ENCODE results near the gene UAP1. TPM values are rescaled to one million over a fixed set of nuclear protein-coding genes. Genes with fewer than 3 reads are reported as not detected.
A peak's percentile ranks its signal among the peaks of the same experiment; 100 is the strongest.

UAP1 gene
- total RNA-seq, 1 donor from 2014 or later, result 132 TPM

DNA sequence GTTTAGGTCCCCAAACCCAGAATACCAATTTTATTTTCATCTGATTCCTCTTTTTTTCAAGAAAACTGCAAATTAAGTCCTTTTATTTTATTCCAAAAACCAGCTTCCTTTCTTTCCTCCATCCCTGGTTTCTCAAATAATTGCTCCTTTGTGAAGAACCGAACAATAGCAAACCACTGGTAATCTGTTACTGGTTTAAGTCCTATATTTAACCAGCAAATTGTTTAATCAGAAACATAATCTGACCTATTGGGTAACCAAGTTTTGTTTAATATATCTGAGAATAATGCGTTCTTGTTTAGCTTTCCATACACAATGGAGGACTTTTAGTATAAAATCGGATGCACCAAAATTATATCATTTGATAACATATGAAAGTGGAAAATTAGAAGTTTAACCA lies 57.6 kb downstream of the UAP1 start:
- no peaks in the 10 kb centered on the region for H3K27me3 ChIP-seq (ENCODE audit: control insufficient read depth, insufficient read depth, low read length)
- no peak for TF ChIP-seq CTCF (IDR thresholded peaks at IDR 0.05; ENCODE audit: insufficient read depth, low read length, severe bottlenecking)
- H3K36me3 ChIP-seq (ENCODE audit: control insufficient read depth, insufficient read depth, low read length), result no peaks in the 10 kb centered on the region
- FAIRE-seq (no peak), DNase-seq (ENCODE audit: low read depth) (no peak)
- H3K4me3 ChIP-seq (ENCODE audit: low read depth, low read length), result no peak overlapping the region

DNA sequence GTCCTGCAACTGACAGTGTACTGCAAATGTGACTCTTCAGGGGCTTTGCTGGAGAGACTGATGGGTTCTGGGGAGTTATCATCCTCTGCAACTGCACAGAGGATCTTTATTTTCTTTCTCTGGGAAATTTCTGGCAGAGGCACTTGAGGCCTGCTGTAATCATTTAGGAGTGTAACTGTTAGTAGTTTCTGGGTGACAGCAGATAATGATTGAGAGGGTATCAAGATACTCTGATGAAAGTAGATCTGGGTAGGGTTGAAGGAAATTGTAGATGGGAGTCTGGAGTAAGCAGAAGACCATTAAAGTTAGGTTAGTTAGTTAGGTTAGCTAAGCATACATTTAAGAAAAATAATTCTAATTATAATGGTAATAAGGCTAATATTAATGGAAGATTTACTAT lies 59.7 kb downstream of the UAP1 start:
- Histone ChIP-seq H3K4me3 (ENCODE audit: low read depth, low read length) (no peak overlapping the region), H3K36me3 (ENCODE audit: control insufficient read depth, insufficient read depth, low read length) (no peaks in the 10 kb centered on the region), H3K27me3 (ENCODE audit: control insufficient read depth, insufficient read depth, low read length) (no peaks in the 10 kb centered on the region)
- DNase-seq (ENCODE audit: low read depth) (no peak), FAIRE-seq (no peak)
- no peak for TF ChIP-seq CTCF (IDR thresholded peaks at IDR 0.05; ENCODE audit: insufficient read depth, low read length, severe bottlenecking)

DNA sequence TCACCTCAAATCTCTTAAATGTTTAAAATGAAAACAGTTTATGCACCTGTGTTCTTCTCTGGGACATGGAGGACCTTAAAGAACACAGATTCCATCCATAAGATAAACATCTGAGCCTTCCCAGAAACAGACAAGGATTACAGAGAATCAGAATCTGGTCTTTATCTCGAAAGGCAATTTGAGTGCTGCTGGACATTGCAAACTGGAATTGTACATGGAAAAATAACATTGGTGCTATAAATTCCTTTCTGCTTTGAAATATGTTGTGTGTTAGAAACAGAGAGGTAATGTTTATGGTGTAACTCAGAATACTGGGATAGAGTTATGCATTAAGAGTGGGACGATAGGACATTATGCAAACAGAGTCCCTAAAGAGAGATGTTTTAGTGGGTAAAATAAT lies 64.2 kb downstream of the UAP1 start:
- no peak for TF ChIP-seq CTCF (IDR thresholded peaks at IDR 0.05; ENCODE audit: insufficient read depth, low read length, severe bottlenecking)
- no peaks in the 10 kb centered on the region for H3K36me3 ChIP-seq (ENCODE audit: control insufficient read depth, insufficient read depth, low read length)
- DNase-seq (ENCODE audit: low read depth) (no peak), FAIRE-seq (no peak)
- no peaks in the 10 kb centered on the region for H3K27me3 ChIP-seq (ENCODE audit: control insufficient read depth, insufficient read depth, low read length)
- H3K4me3 ChIP-seq (ENCODE audit: low read depth, low read length), result no peak overlapping the region

DNA sequence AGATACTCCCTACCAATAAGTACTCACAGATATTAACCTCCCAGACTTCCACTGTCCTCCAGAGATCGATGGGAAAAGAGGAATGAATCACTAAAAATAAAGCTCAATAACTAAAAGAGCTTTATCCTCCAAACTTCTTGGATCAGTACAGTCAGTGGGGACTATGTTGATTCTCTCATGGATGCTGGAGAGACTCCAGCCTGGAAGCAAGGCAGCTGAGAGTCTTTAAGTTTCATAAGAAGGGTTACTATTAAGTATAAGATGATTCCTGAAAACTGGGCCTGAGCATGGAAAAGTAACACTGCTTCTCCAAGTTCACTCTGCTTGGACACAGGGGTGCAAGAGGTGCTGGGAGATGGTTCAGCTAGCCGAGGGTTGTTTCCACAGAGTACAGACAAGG lies 64.6 kb downstream of the UAP1 start:
- no peak overlapping the region for H3K4me3 ChIP-seq (ENCODE audit: low read depth, low read length)
- TF ChIP-seq CTCF (IDR thresholded peaks at IDR 0.05; ENCODE audit: insufficient read depth, low read length, severe bottlenecking), result no peak
- FAIRE-seq (no peak), DNase-seq (ENCODE audit: low read depth) (no peak)
- H3K27me3 ChIP-seq (ENCODE audit: control insufficient read depth, insufficient read depth, low read length), result no peaks in the 10 kb centered on the region
- no peaks in the 10 kb centered on the region for H3K36me3 ChIP-seq (ENCODE audit: control insufficient read depth, insufficient read depth, low read length)

DNA sequence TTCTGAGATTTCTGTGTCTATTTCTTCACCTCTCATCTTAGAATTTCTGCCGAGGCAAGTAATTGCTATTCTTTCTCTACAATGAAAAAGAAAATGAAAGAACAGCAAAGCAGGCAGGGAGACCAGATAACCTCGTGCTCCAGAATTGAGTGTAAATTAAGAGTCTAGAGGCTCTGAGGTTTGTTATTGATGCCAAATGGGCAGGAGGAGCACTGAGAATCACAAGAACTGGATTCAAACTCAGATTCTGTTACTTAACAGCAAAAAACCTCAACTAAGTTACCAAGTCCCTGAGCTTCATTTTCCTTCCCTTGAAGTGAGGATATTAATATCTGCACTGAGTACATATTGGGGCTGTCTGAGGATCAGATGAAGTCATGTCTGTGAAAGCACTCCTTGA lies 65.2 kb downstream of the UAP1 start:
- FAIRE-seq, result no peak
- Histone ChIP-seq H3K27me3 (ENCODE audit: control insufficient read depth, insufficient read depth, low read length) (no peaks in the 10 kb centered on the region), H3K4me3 (ENCODE audit: low read depth, low read length) (no peak overlapping the region), H3K36me3 (ENCODE audit: control insufficient read depth, insufficient read depth, low read length) (no peaks in the 10 kb centered on the region)
- no peak for TF ChIP-seq CTCF (IDR thresholded peaks at IDR 0.05; ENCODE audit: insufficient read depth, low read length, severe bottlenecking)
- DNase-seq (ENCODE audit: low read depth), result no peak

DNA sequence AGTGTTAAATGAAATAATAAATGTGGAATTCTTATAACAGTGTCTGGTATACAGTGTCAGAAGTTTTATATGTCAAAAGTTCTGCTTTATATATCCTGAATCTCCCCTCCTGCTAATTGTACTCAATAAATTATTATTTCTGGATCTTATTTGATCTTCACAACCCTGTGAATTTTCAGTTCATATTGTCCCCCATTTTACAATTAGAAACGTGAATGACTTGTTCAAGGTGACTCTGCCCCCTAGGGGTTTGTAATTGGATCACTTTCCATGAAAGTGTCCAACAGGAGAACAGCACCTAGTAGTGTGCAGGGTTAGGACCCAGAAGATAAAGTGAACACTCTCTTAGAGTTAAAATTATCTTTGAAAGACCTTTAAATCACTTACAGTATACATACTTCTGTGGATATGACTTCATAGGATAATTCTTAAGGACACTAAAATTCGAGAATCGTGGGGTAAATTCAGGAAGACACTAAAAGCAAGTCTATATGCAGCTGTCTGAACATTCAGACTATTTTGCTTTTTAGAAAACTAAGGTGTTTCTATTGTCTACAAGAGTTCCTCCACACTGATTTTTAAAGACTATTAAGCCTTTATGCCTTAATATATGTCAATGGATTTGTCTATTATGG lies 66.3 kb downstream of the UAP1 start:
- TF ChIP-seq CTCF (IDR thresholded peaks at IDR 0.05; ENCODE audit: insufficient read depth, low read length, severe bottlenecking), result peak; percentile 41
- FAIRE-seq, result no peak
- DNase-seq (ENCODE audit: low read depth), result peak; percentile 41
- no peaks in the 10 kb centered on the region for H3K27me3 ChIP-seq (ENCODE audit: control insufficient read depth, insufficient read depth, low read length)
- no peak overlapping the region for H3K4me3 ChIP-seq (ENCODE audit: low read depth, low read length)
- no peaks in the 10 kb centered on the region for H3K36me3 ChIP-seq (ENCODE audit: control insufficient read depth, insufficient read depth, low read length)
